Muscle of back (tissue), 11 donors: ENCODE measurements around the gene ASH1L. TPM values are rescaled to one million over a fixed set of nuclear protein-coding genes. Genes with fewer than 3 reads are reported as not detected.
"Not testable (repeated sequence)": the region's sequence is repeated elsewhere in the genome, so short reads cannot be mapped to it uniquely, and the experiment has no call there.

ENCODE experiments used
- DNase-seq, 3 donors: peaks; one replicate each; pipeline versions ENCODE4 v3.0.0 to v3.0.0-alpha.2; 2013
- polyA plus RNA-seq, 10 donors: library from polyadenylated mRNA; unstranded; fragments of 120-200 nt; gene quantifications; one replicate each; pipeline ENCODE4 v1.2.1, GENCODE V29; 2013; ENCODE audit not compliant: insufficient read length in 10 of 10

The ASH1L gene
- polyA plus RNA-seq, 10 donors, result 21.2 to 30.6 (median 28.1) TPM

- DNase-seq, result not testable (repeated sequence)
Observed at GRCh38 chr1:155493595-155493994, 69.0 kb downstream of the ASH1L start.

- DNase-seq, result not testable (repeated sequence)
Observed at GRCh38 chr1:155488419-155488818, 74.2 kb downstream of the ASH1L start.

DNA sequence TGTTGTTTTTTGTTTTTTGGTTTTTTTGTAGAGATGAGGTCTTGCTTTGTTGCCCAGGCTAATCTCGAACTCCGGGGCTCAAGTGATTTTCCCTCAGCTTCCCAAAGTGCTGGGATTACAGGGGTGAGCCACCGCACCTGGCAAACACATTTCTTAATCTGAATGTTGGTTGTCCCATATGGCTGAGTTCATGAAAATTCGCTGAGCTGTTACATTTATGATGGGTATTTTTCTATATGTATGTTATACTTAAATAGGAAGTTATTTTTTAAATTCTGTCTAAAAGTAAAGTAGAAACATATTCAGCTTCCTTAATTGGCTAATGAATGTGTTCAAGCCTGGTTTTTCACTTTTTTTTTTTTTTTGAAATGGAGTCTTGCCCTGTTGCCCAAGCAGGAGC lies 75.1 kb downstream of the ASH1L start:
- DNase-seq, result no peak

DNA sequence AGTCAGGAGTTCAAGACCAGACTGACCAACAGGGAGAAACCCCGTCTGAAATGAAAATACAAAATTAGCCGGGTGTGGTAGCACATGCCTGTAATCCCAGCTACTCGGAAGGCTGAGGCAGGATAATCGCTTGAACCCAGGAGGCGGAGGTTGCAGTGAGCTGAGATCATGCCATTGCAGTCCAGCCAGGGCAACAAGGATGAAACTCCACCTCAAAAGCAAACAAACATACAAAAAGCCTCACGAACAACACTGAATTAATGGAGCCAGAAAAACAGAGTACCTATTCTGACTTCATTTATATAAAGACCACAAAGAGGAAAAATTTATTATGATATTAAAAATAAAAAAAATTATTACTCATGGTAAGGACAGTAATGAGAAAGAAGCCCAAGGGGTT lies 75.7 kb downstream of the ASH1L start:
- DNase-seq, result not testable (repeated sequence)

DNA sequence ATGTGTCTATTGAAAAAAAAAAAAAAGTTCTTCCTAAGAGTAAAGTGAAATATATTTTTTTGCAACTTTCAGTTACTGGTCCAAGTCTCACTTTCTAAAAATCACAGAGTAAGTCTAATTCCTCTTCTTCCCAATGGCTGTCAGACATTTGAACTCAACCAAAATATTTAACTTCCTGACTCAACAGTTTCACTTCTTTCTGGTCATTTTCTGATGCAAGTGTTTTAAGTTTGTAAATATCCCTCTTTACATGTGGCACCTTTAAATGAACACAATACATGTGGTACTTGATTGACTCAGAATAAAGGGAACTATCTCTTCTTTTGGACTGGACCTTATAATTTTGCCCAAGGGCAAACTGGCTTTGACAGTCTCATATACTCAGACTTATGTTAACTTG lies 76.7 kb downstream of the ASH1L start:
- DNase-seq, result no peak

GRCh38 chr1:155485222-155485621 lies 77.4 kb downstream of the ASH1L start:
- DNase-seq, result no peak

DNA sequence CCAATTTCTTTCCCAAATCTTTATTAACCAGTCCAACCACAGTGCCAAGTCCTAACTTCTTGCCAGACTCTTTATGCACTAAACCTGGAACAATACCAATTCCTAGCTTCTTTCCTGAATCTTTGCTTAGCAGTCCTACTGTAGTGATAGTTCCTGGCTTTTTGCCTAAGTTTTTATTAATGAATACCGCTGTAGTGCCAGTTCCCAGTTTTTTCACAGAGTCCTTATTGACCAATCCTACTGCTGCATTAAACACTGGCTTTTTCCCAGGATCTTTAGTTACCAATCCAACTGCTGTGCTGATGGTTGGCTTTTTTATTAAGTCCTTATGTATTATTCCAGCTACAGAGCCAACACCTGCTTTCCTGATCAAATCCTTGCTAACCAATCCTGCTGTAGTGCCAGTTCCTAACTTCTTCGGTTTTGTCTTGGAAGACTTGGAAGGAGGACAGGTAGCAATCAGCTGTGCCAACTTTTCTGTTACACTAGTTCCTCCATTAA lies 80.8 kb downstream of the ASH1L start:
- DNase-seq, result peak in 2 of 3 donors; percentile 48 to 58

- no peak for DNase-seq
Observed at GRCh38 chr1:155479205-155479604, 83.4 kb downstream of the ASH1L start.

- DNase-seq, result no peak
Observed at GRCh38 chr1:155478270-155478852, 84.2 kb downstream of the ASH1L start.

GRCh38 chr1:155474146-155474545 lies 88.5 kb downstream of the ASH1L start:
- no peak for DNase-seq

GRCh38 chr1:155473151-155473821 lies 89.3 kb downstream of the ASH1L start:
- DNase-seq, result no peak

DNA sequence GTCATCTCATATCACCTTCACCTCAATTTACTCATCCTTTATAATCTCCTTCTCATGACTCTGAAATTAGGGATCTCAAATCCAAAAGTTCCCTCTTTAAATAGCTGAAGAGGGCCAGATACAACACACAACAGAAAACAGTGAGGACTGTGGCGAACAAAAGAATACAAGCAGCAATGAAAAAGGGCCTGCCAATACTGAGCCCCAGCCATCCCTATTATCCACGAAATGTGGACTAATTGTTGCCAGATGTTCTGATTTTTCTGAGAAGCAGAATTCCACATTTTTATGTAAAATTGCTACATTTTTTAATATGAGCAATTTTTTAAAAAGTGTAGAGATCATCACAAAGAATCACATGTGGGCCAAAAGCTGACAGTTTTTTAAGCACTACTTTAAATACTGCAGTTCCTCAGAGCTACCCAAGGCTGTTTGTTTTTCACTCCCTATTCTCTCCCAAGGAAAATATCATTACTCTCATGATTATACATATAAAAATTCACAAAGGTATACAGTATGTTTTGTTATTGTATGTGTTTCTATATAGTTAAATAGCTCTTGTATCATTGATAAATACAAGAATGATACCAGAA lies 90.0 kb downstream of the ASH1L start:
- DNase-seq, result peak in 2 of 3 donors; percentile 38 to 62

GRCh38 chr1:155471891-155472290 lies 90.7 kb downstream of the ASH1L start:
- DNase-seq, result no peak

- no peak for DNase-seq
Observed at GRCh38 chr1:155471026-155471425, 91.6 kb downstream of the ASH1L start.

DNA sequence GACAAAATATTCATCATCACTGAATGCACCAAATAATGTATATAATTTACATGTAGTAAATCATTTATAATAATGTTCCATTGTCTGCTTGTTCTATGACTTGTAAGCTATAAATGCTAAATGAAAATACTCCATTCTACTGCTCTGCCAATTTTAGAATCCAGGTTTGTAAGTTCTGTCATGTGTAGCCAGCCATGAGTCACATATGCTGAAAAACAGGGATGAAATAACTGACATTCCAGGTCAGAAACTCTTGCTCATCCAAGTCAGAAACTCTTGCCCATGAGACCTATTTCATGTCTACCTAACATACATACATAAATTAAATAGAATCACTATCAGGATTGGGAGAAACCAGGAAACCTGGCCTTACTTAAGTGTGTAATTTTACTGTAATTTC lies 95.6 kb downstream of the ASH1L start:
- peak; percentile 31 to 69 (median 49) for DNase-seq

DNA sequence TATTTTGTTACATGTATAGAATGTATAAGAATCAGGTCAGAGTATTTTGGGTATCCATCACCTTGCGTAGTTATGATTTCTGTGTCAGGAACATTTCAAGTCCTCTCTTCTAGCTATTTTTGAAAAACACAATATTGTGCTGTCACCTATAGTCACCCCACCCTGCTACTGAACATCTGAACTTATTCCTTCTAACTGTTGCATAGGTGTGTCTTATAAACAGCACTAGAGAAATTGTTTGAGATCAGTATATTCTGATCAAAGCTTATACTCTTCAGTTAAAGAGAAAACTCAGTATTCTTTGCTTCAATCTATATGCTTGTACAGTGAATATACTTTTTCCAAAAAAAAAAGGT lies 96.0 kb downstream of the ASH1L start:
- no peak for DNase-seq

DNA sequence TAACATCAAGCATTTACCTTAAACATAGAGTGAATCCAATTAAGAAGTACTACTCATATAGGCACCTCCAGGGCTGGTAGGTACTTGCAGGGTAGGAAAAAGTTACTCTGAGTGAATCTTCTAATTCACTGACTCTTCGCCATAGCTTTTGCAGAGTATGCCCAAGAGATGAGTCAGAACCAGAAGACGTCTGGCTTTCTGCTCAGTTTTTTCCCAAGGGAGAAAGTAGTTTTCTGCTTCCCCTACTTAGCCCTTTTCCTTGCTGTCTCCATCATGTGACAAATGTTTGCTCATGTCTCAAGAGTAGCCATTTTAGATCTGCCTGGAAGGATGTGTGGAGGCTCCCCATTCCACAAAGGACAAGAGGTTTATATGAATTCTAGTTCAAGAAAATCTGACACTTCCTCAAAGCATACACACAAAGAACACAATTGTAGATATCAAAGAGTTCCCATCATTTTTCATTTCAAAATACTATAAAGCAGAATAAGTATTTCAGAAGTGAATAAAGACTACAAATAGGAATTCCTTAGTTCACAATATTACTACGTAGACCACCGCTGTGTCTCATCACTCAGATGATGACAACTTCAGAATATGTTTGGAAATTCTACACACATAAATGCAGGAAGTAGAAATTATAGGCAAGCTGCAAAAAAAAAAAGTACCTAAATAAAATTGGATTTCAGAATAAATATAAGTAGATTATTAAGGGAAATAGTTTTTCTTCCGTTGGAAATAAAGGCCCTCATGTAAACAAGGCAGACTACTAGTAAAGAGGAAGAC lies 98.5 kb downstream of the ASH1L start:
- peak in 1 of 3 donors; percentile 75 for DNase-seq

GRCh38 chr1:155458111-155458510 lies 104.5 kb downstream of the ASH1L start:
- DNase-seq, result no peak

- DNase-seq, result no peak
Observed at GRCh38 chr1:155457266-155457665, 105.3 kb downstream of the ASH1L start.

- peak in 1 of 3 donors; percentile 36 for DNase-seq
Observed at GRCh38 chr1:155455588-155456195, 106.9 kb downstream of the ASH1L start.

DNA sequence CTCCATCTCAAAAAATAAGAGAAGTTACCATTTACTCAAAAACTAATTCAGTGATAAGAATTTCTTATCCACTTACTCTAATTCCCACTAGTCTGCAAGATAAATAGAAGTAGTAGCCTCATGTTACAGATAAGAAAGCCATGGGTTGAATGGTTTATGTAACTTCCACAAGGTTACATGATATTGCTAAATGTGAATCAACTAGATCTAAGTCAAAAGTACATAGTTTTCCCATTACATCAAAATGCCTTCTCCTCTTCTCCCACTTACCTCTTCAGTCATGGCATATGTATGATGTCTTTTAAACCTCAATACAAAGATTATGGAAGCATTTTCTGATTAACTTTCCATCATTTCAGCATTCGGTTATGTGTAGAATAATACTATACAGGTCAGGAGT lies 108.5 kb downstream of the ASH1L start:
- no peak for DNase-seq

- no peak for DNase-seq
Observed at GRCh38 chr1:155453141-155453540, 109.5 kb downstream of the ASH1L start.
